A673 (cell line): ENCODE measurements around the gene GCGR. TPM values are rescaled to one million over a fixed set of nuclear protein-coding genes. Genes with fewer than 3 reads are reported as not detected.

Experiments
- BruUV-seq: library from RNA; stranded (reverse); fragments of 400-500 nt; replicated peaks from 2 replicates; lab custom pipeline; 2021; lab: Mats Ljungman, UMichigan
- CTCF ChIA-PET: fragments of 300-600 bp; sonication (Branson Sonifier 250); formaldehyde crosslinking; loops from one replicate; lab custom pipeline; 2022; ENCODE audit warnings: antibody characterized with exemption; lab: Charles Lee
- POLR2A ChIA-PET: fragments of 300-600 bp; sonication (Branson Sonifier 250); formaldehyde crosslinking; loops from one replicate; lab custom pipeline; 2022; ENCODE audit warnings: antibody characterized with exemption; ENCODE audit not compliant: low non-redundant PET; lab: Charles Lee
- DNase-seq: peaks from one replicate; pipeline ENCODE4 v3.0.0-alpha.2; 2015; ENCODE audit warnings: low spot score
- H3K27ac ChIP-seq: fragments of 200-600 bp; sonication (generic); 2 replicates; pipeline ENCODE4 v1.5.1; 2016; ENCODE audit warnings: mixed run types, low read depth, mild to moderate bottlenecking, mixed read lengths, antibody characterized with exemption, low read length; ENCODE audit not compliant: poor library complexity, severe bottlenecking
- H3K27me3 ChIP-seq: fragments of 200-600 bp; sonication (generic); replicated peaks from 2 replicates; pipeline ENCODE4 v1.6.1; 2017; ENCODE audit warnings: mixed run types, low read depth, mild to moderate bottlenecking, mixed read lengths, antibody characterized with exemption, low read length; ENCODE audit not compliant: insufficient read depth, poor library complexity
- H3K36me3 ChIP-seq: fragments of 200-600 bp; sonication (generic); 2 replicates; pipeline ENCODE4 v1.6.1; 2016; ENCODE audit warnings: mixed run types, mild to moderate bottlenecking, mixed read lengths, antibody characterized with exemption, low read length; ENCODE audit not compliant: insufficient read depth, poor library complexity, severe bottlenecking
- H3K4me1 ChIP-seq: fragments of 200-600 bp; sonication (generic); 2 replicates; pipeline ENCODE4 v1.6.1; 2017; ENCODE audit warnings: mixed run types, mild to moderate bottlenecking, mixed read lengths, antibody characterized with exemption, low read length; ENCODE audit not compliant: insufficient read depth, poor library complexity, severe bottlenecking
- H3K4me3 ChIP-seq: fragments of 200-600 bp; sonication (generic); 2 replicates; pipeline ENCODE4 v1.5.1; 2016; ENCODE audit warnings: low read depth, mixed run types, mild to moderate bottlenecking, mixed read lengths, low read length; ENCODE audit not compliant: poor library complexity, severe bottlenecking
- H3K9me3 ChIP-seq: fragments of 200-600 bp; sonication (generic); 2 replicates; pipeline ENCODE4 v1.6.1; 2016; ENCODE audit warnings: mixed run types, low read depth, mild to moderate bottlenecking, mixed read lengths, antibody characterized with exemption, low read length; ENCODE audit not compliant: poor library complexity, severe bottlenecking
- CTCF ChIP-seq: fragments of 300-800, 200-600 bp; sonication (generic); conservative IDR thresholded peaks from 2 replicates; pipeline ENCODE4 v1.5.1; 2017; ENCODE audit warnings: low read depth, mild to moderate bottlenecking, antibody characterized with exemption, low read length, moderate library complexity, mixed read lengths
- EZH2 ChIP-seq: fragments of 200-600 bp; sonication (generic); IDR thresholded peaks from 2 replicates; pipeline ENCODE4 v1.6.1; 2017; ENCODE audit warnings: borderline replicate concordance, low read depth, mild to moderate bottlenecking, mixed read lengths, antibody characterized with exemption, low read length; ENCODE audit not compliant: poor library complexity, severe bottlenecking
- intact Hi-C: fragments of 100-400 bp; cut with micrococcal nuclease; formaldehyde crosslinking; loops from one replicate; pipeline ENCODE4 v1.10.0; 2022; ENCODE audit not compliant: unreplicated experiment
- total RNA-seq: library from RNA; stranded (reverse); gene quantifications from 2 replicates; pipeline ENCODE4 v1.2.3, GENCODE V29; 2021

The GCGR gene
- total RNA-seq, 1 experiment from 2014 or later = not detected

DNA sequence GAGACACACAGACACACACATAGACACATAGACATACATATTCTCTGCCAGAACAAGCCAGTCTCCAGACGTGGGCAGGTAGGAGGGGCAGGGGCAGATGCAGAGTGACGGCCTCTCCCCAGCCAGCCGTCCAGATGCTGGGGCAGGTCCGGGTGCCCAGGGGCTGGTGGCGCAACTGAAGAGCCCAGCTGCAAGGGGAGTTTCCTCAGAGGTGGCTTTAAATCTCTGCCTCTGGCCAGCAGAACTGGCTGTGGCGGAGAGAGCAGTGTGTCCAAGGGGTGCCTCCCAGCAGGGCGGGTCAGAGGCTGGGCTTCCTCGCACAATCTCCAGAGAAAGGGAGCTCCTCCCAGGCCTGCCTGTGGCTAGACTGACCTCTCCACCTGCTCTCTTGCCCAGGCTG, 9.4 kb upstream of the GCGR start:
- Histone ChIP-seq H3K36me3 (no peaks in the 10 kb centered on the region), H3K4me3 (no peak overlapping the region), H3K27me3 (no peaks in the 10 kb centered on the region), H3K9me3 (no peaks in the 10 kb centered on the region), H3K27ac (no peak overlapping the region), H3K4me1 (no peaks in the 10 kb centered on the region)
- no peak for DNase-seq
- no TSS peak for BruUV-seq
- intact Hi-C loops = no loop called here
- TF ChIP-seq EZH2 (no peak), CTCF (no peak)
- CTCF ChIA-PET = no interaction called here
- POLR2A ChIA-PET = no interaction called here

GRCh38 chr17:81801327-81801726, 2.6 kb upstream of the GCGR start:
- intact Hi-C loops = no loop called here
- BruUV-seq = no TSS peak
- no peak overlapping the region for H3K4me3 ChIP-seq
- ChIA-PET POLR2A (interaction anchor here (0.5 kb wide), 1 partner anchor 54 kb away, joined by 4 read pairs; no protein-coding TSS in a partner anchor), CTCF (no interaction called here)
- DNase-seq = no peak
- H3K36me3 ChIP-seq = no peaks in the 10 kb centered on the region
- H3K27me3 ChIP-seq = peaks cover 67% of the 10 kb centered on the region
- H3K27ac ChIP-seq = no peak overlapping the region
- TF ChIP-seq EZH2 (no peak), CTCF (no peak)
- H3K9me3 ChIP-seq = no peaks in the 10 kb centered on the region
- H3K4me1 ChIP-seq = no peaks in the 10 kb centered on the region

GRCh38 chr17:81802048-81802758, 1.7 kb upstream of the GCGR start:
- ChIA-PET CTCF (no interaction called here), POLR2A (no interaction called here)
- no peak for TF ChIP-seq EZH2
- no peak for TF ChIP-seq CTCF
- H3K36me3 ChIP-seq = no peaks in the 10 kb centered on the region
- intact Hi-C loops = no loop called here
- peaks cover 76% of the 10 kb centered on the region for H3K27me3 ChIP-seq
- H3K4me3 ChIP-seq = no peak overlapping the region
- H3K27ac ChIP-seq = no peak overlapping the region
- BruUV-seq = no TSS peak
- H3K4me1 ChIP-seq = no peaks in the 10 kb centered on the region
- no peak for DNase-seq
- no peaks in the 10 kb centered on the region for H3K9me3 ChIP-seq
